Endothelial cell (in vitro differentiated cells): Measurements from ENCODE around the gene PARD3. TPM values are rescaled to one million over a fixed set of nuclear protein-coding genes. Genes with fewer than 3 reads are reported as not detected.

ENCODE experiments used
- DNase-seq: peaks from one replicate; pipeline ENCODE4 v3.0.0; 2021; ENCODE audit warnings: low spot score
- H3K27ac Mint-ChIP-seq: one replicate; pipeline ENCODE4 v1.8.0; 2021; ENCODE audit warnings: mixed read lengths, inconsistent platforms; ENCODE audit not compliant: unreplicated experiment
- H3K27me3 Mint-ChIP-seq: one replicate; pipeline ENCODE4 v1.8.0; 2021; ENCODE audit warnings: mild to moderate bottlenecking, moderate library complexity, mixed read lengths, inconsistent platforms; ENCODE audit not compliant: unreplicated experiment
- H3K36me3 Mint-ChIP-seq: one replicate; pipeline ENCODE4 v1.8.0; 2021; ENCODE audit warnings: mild to moderate bottlenecking, low read depth, mixed read lengths, inconsistent platforms; ENCODE audit not compliant: unreplicated experiment
- H3K4me1 Mint-ChIP-seq: one replicate; pipeline ENCODE4 v1.8.0; 2021; ENCODE audit warnings: mild to moderate bottlenecking, mixed read lengths, inconsistent platforms; ENCODE audit not compliant: unreplicated experiment
- H3K4me3 Mint-ChIP-seq: one replicate; pipeline ENCODE4 v1.8.0; 2021; ENCODE audit warnings: mild to moderate bottlenecking, mixed read lengths, inconsistent platforms; ENCODE audit not compliant: unreplicated experiment
- H3K9me3 Mint-ChIP-seq: one replicate; pipeline ENCODE4 v1.8.0; 2021; ENCODE audit warnings: mixed read lengths, inconsistent platforms; ENCODE audit not compliant: unreplicated experiment
- CTCF ChIP-seq: fragments of 200-600 bp; sonication (generic); IDR thresholded peaks from one replicate; pipeline ENCODE4 v1.5.0; 2021; ENCODE audit warnings: antibody characterized with exemption; ENCODE audit not compliant: unreplicated experiment
- total RNA-seq: library from RNA; stranded (reverse); fragmentation: NEBNext Ultra II Directional; extraction: Animal tissue kit (Norgen Biotek cat#: 25700); gene quantifications from one replicate; pipeline ENCODE4 v1.2.1, GENCODE V29; 2021; ENCODE audit not compliant: unreplicated experiment

Gene PARD3
- total RNA-seq, 1 donor from 2014 or later, result 35.2 TPM

DNA sequence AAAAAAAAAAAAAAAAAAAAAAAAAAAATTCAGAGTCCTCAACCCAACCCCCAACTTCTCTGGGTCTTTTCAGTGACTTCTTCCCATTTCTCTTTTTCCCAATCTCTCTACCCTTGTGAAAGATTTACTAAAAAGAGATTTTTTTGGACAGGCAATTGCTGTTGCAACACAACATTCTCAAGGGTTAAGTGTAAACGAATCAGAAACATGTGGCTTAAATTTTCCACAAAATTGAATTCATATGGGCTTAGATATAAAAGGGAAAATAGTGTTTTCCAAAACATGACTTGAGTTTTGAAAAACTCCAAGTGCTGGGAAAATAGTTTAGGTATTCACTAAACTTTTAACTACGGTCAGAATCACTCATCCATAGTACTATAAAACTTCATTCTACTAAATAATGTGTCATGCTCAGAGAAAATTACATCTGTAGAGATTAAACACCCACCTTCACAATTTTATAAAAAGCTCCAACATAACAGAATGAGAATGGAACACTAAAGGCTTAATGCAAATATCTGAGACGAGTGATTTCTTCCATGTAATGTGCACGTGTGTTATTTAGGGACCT, 643.1 kb downstream of the PARD3 start:
- Mint-ChIP-seq H3K9me3 (no peaks in the 10 kb centered on the region), H3K27ac (no peak overlapping the region), H3K36me3 (peaks cover 6% of the 10 kb centered on the region), H3K27me3 (no peaks in the 10 kb centered on the region), H3K4me1 (peaks cover 5% of the 10 kb centered on the region), H3K4me3 (no peak overlapping the region)
- no peak for DNase-seq
- TF ChIP-seq CTCF, result no peak

GRCh38 chr10:34169677-34170076, 645.4 kb downstream of the PARD3 start:
- TF ChIP-seq CTCF, result no peak
- Mint-ChIP-seq H3K27me3 (no peaks in the 10 kb centered on the region), H3K4me1 (no peaks in the 10 kb centered on the region), H3K36me3 (peaks cover 6% of the 10 kb centered on the region), H3K27ac (no peak overlapping the region), H3K4me3 (no peak overlapping the region), H3K9me3 (no peaks in the 10 kb centered on the region)
- DNase-seq, result no peak

DNA sequence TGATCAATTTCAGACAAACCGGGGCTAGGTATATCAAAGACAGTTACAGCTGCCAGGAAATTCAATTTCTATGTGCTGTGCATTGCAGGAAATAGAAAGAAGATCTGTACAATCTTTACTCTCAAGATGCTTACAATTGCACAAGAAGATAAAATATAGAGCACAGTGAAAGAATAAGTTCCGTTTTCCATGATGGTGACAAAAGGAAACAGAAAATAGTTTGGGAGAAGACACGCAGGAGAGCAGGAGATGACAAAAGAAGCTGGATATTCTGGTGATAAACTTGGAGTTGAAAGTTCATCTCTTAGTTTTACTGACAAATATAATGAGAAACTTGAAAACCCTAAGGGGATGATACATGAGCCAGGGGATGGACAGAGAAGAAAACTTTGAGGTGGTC, 646.0 kb downstream of the PARD3 start:
- Mint-ChIP-seq H3K9me3 (no peaks in the 10 kb centered on the region), H3K36me3 (peaks cover 6% of the 10 kb centered on the region), H3K4me3 (no peak overlapping the region), H3K27ac (no peak overlapping the region), H3K4me1 (no peaks in the 10 kb centered on the region), H3K27me3 (no peaks in the 10 kb centered on the region)
- DNase-seq, result no peak
- no peak for TF ChIP-seq CTCF

- Mint-ChIP-seq H3K4me3 (no peak overlapping the region), H3K4me1 (peaks cover 3% of the 10 kb centered on the region), H3K27ac (no peak overlapping the region), H3K27me3 (no peaks in the 10 kb centered on the region), H3K36me3 (peaks cover 6% of the 10 kb centered on the region), H3K9me3 (no peaks in the 10 kb centered on the region)
- no peak for TF ChIP-seq CTCF
- no peak for DNase-seq
These were observed 646.7 kb downstream of the PARD3 start for GRCh38 chr10:34168439-34168838.

- no peak for TF ChIP-seq CTCF
- no peak for DNase-seq
- Mint-ChIP-seq H3K4me1 (peaks cover 4% of the 10 kb centered on the region), H3K27ac (no peak overlapping the region), H3K36me3 (peaks cover 13% of the 10 kb centered on the region), H3K4me3 (no peak overlapping the region), H3K27me3 (peaks cover under 1% of the 10 kb centered on the region), H3K9me3 (no peaks in the 10 kb centered on the region)
These were observed 648.3 kb downstream of the PARD3 start for GRCh38 chr10:34166823-34167222.
